Panc1 (cell line): ENCODE results near the gene APCDD1. TPM values are rescaled to one million over a fixed set of nuclear protein-coding genes. Genes with fewer than 3 reads are reported as not detected.

Source experiments
- ATAC-seq: fragments of 200-7000 bp; cut with Tn5 transposase; 2 replicates; pipeline ENCODE4 v1.9.1; 2020; ENCODE audit warnings: mild to moderate bottlenecking, moderate library complexity
- BruUV-seq: library from RNA; stranded (reverse); fragments of 400-500 nt; replicated peaks from 2 replicates; lab custom pipeline; 2021; lab: Mats Ljungman, UMichigan
- CTCF ChIA-PET: fragments of 300-600 bp; sonication (Branson Sonifier 250); formaldehyde crosslinking; loops from one replicate; lab custom pipeline; 2022; ENCODE audit warnings: antibody characterized with exemption; lab: Charles Lee
- POLR2A ChIA-PET: fragments of 300-600 bp; sonication (Branson Sonifier 250); formaldehyde crosslinking; loops from one replicate; lab custom pipeline; 2022; ENCODE audit warnings: antibody characterized with exemption; lab: Charles Lee
- DNase-seq: peaks from one replicate; pipeline ENCODE4 v3.0.0-alpha.2; 2010; ENCODE audit warnings: low read depth, low spot score
- H3K27ac ChIP-seq: 2 replicates; pipeline ENCODE4 v1.5.1; 2011; ENCODE audit warnings: mild to moderate bottlenecking, low read length, inconsistent platforms
- H3K27me3 ChIP-seq: fragments of 200-500 bp; sonication (Bioruptor generic); 2 replicates; pipeline ENCODE4 v1.6.0; 2014; ENCODE audit warnings: low read length, inconsistent platforms; ENCODE audit not compliant: control insufficient read depth, insufficient read depth
- H3K36me3 ChIP-seq: fragments of 200-500 bp; sonication (Bioruptor generic); 2 replicates; pipeline ENCODE4 v1.5.1; 2014; ENCODE audit warnings: inconsistent platforms, mild to moderate bottlenecking, low read length, moderate library complexity; ENCODE audit not compliant: control insufficient read depth, insufficient read depth
- H3K4me1 ChIP-seq: 2 replicates; pipeline ENCODE4 v1.5.1; 2011; ENCODE audit warnings: inconsistent platforms, mild to moderate bottlenecking, low read length, moderate library complexity; ENCODE audit not compliant: control insufficient read depth, insufficient read depth
- H3K4me3 ChIP-seq, 2 experiments: 2 replicates each; pipeline ENCODE4 v1.5.1; 2011 to 2012; ENCODE audit warnings: low read depth in 2 of 2, low read length in 2 of 2, mild to moderate bottlenecking in 2 of 2, inconsistent platforms in 1 of 2, moderate library complexity in 1 of 2
- H3K9me3 ChIP-seq: fragments of 200-500 bp; sonication (Bioruptor generic); 2 replicates; pipeline ENCODE4 v1.5.1; 2014; ENCODE audit warnings: low read depth, mild to moderate bottlenecking, inconsistent platforms, low read length, moderate library complexity; ENCODE audit not compliant: control insufficient read depth, insufficient read depth
- POLR2AphosphoS5 ChIP-seq: IDR thresholded peaks from 2 replicates; pipeline ENCODE4 v1.6.1; 2012; ENCODE audit warnings: mild to moderate bottlenecking, low read depth, low read length, moderate library complexity
- SIN3A ChIP-seq: IDR thresholded peaks from 2 replicates; pipeline ENCODE4 v1.6.1; 2012; ENCODE audit warnings: low read depth, mild to moderate bottlenecking, low read length, moderate library complexity, borderline replicate concordance; ENCODE audit not compliant: insufficient read depth
- TCF7L2 ChIP-seq: IDR thresholded peaks from 2 replicates; pipeline ENCODE4 v1.6.1; 2011; ENCODE audit warnings: mild to moderate bottlenecking, low read depth, low read length, inconsistent platforms
- in situ Hi-C: cut with HindIII; loops from 2 replicates; pipeline ENCODE4 v1.10.0; 2016; ENCODE audit warnings: low sequenced_read_pairs, low pct_unique_long_range_greater_than_20kb
- intact Hi-C: fragments of 100-400 bp; cut with micrococcal nuclease; formaldehyde crosslinking; loops from one replicate; pipeline ENCODE4 v1.10.0; 2022; ENCODE audit not compliant: unreplicated experiment
- total RNA-seq: library from RNA; stranded (reverse); gene quantifications from one replicate; pipeline ENCODE4 v1.2.1, GENCODE V29; 2021; ENCODE audit not compliant: unreplicated experiment
- TF ChIP-seq, protein P1 (sequence below), 2 experiments: IDR thresholded peaks; 2 replicates each; pipeline ENCODE4 v1.6.1; 2011 to 2012; ENCODE audit warnings: low read depth in 2 of 2, control low read depth in 1 of 2, low read length in 1 of 2, mild to moderate bottlenecking in 1 of 2, moderate library complexity in 1 of 2; ENCODE audit not compliant: insufficient read depth in 1 of 2
- TF ChIP-seq, protein P2 (sequence below): fragments of 450-650 bp; IDR thresholded peaks from 2 replicates; pipeline ENCODE4 v1.5.1; 2017; ENCODE audit warnings: mild to moderate bottlenecking

The APCDD1 gene
- total RNA-seq, 1 experiment from 2014 or later = 0.36 TPM

DNA sequence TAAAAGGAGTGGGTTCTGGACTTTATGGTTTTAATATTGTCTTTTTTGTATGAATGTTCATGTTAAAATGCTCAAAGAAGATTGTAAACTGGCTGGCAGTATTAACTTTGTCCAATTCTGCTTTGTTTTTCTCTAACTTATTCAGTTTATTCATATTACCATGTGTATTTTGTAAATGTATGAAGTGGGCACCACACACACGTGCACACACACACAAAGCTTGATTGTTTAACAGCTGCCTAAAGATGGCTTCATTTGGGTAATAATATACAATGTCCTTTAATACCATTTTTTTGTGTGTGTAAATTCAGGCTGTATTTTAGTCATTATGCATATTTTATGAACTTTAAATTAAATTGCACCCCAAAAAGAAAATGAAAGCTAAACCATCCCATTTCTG, 11.4 kb upstream of the APCDD1 start:
- no TSS peak for BruUV-seq
- CTCF ChIA-PET = no interaction called here

DNA sequence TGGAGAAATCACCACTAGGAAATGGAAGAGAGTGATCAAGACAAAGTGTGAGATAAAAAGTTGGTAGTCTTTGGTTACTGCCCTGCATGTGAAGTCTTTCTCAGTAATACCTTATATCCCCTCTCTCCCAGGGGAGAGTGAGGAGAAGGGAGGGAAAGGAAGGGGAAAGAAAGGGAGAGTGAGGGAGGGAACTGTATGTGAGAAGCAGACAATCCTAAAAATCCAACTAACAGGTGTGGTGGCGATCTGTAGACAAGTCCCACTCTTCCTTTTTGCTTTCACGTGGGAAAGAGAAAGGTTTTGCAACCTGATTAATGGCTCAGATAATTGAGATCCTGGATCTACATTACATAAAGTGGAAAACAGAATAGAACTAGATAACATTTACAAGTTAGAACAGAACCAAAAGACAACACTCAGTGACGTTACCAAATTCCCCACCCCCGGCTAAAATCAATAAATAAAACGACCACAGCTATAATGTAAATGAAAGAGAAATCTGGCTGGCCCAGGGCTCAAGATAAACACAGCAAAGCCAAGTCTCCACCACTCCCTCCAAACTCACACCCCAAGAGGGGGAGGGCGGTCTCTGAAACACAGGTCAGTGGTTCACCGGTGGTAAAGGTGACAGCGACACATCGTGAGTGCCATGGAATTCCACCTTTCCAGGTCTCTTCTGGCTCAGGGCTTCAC, 10.0 kb upstream of the APCDD1 start:
- in situ Hi-C loops = no loop called here

More for the DNA sequence above, 11.4 kb upstream of the APCDD1 start:
- H3K4me1 ChIP-seq = no peaks in the 10 kb centered on the region
- H3K9me3 ChIP-seq = no peaks in the 10 kb centered on the region
- peaks cover 15% of the 10 kb centered on the region; the same call in 1 of the 2 replicates for H3K27me3 ChIP-seq
- no peak overlapping the region for H3K4me3 ChIP-seq
- in situ Hi-C loops (no loop called here), intact Hi-C loops (no loop called here)
- TF ChIP-seq, protein P1, sequence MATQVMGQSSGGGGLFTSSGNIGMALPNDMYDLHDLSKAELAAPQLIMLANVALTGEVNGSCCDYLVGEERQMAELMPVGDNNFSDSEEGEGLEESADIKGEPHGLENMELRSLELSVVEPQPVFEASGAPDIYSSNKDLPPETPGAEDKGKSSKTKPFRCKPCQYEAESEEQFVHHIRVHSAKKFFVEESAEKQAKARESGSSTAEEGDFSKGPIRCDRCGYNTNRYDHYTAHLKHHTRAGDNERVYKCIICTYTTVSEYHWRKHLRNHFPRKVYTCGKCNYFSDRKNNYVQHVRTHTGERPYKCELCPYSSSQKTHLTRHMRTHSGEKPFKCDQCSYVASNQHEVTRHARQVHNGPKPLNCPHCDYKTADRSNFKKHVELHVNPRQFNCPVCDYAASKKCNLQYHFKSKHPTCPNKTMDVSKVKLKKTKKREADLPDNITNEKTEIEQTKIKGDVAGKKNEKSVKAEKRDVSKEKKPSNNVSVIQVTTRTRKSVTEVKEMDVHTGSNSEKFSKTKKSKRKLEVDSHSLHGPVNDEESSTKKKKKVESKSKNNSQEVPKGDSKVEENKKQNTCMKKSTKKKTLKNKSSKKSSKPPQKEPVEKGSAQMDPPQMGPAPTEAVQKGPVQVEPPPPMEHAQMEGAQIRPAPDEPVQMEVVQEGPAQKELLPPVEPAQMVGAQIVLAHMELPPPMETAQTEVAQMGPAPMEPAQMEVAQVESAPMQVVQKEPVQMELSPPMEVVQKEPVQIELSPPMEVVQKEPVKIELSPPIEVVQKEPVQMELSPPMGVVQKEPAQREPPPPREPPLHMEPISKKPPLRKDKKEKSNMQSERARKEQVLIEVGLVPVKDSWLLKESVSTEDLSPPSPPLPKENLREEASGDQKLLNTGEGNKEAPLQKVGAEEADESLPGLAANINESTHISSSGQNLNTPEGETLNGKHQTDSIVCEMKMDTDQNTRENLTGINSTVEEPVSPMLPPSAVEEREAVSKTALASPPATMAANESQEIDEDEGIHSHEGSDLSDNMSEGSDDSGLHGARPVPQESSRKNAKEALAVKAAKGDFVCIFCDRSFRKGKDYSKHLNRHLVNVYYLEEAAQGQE (IDR thresholded peaks at IDR 0.05; ENCODE audit: insufficient read depth in 1 of 2, low read depth in 2 of 2, low read length in 1 of 2) = no peak
- TF ChIP-seq, protein P2, sequence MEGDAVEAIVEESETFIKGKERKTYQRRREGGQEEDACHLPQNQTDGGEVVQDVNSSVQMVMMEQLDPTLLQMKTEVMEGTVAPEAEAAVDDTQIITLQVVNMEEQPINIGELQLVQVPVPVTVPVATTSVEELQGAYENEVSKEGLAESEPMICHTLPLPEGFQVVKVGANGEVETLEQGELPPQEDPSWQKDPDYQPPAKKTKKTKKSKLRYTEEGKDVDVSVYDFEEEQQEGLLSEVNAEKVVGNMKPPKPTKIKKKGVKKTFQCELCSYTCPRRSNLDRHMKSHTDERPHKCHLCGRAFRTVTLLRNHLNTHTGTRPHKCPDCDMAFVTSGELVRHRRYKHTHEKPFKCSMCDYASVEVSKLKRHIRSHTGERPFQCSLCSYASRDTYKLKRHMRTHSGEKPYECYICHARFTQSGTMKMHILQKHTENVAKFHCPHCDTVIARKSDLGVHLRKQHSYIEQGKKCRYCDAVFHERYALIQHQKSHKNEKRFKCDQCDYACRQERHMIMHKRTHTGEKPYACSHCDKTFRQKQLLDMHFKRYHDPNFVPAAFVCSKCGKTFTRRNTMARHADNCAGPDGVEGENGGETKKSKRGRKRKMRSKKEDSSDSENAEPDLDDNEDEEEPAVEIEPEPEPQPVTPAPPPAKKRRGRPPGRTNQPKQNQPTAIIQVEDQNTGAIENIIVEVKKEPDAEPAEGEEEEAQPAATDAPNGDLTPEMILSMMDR = no peak
- TF ChIP-seq SIN3A = no peak
- TF ChIP-seq POLR2AphosphoS5 = no peak
- TF ChIP-seq TCF7L2 = no peak
- no peak overlapping the region for H3K27ac ChIP-seq
- DNase-seq (no peak), ATAC-seq (no peak)
- no peaks in the 10 kb centered on the region for H3K36me3 ChIP-seq
- POLR2A ChIA-PET = no interaction called here

More for the DNA sequence above, 10.0 kb upstream of the APCDD1 start:
- ATAC-seq (no peak), DNase-seq (no peak)
- no peak overlapping the region for H3K27ac ChIP-seq
- H3K27me3 ChIP-seq = peaks cover 16% of the 10 kb centered on the region; the same call in 1 of the 2 replicates
- BruUV-seq = no TSS peak
- POLR2A ChIA-PET = interaction anchor here (0.5 kb wide), 1 partner anchor 36 kb away, joined by 3 read pairs; no protein-coding TSS in a partner anchor
- no peaks in the 10 kb centered on the region for H3K4me1 ChIP-seq
- intact Hi-C loops = no loop called here
- CTCF ChIA-PET = no interaction called here
- H3K4me3 ChIP-seq = no peak overlapping the region
- no peaks in the 10 kb centered on the region for H3K36me3 ChIP-seq
- TF ChIP-seq TCF7L2 = no peak
- TF ChIP-seq, protein P1 (IDR thresholded peaks at IDR 0.05; ENCODE audit: insufficient read depth in 1 of 2, low read depth in 2 of 2, low read length in 1 of 2) = no peak
- TF ChIP-seq POLR2AphosphoS5 = no peak
- TF ChIP-seq, protein P2 = no peak
- no peak for TF ChIP-seq SIN3A
- no peaks in the 10 kb centered on the region for H3K9me3 ChIP-seq
